GM12878 (cell line): ENCODE measurements around the gene PRDM8. TPM values are rescaled to one million over a fixed set of nuclear protein-coding genes. Genes with fewer than 3 reads are reported as not detected.

Experiments
- ATAC-seq: fragments of 200-7000 bp; cut with Tn5 transposase; 3 replicates; pipeline ENCODE4 v1.9.1; 2020; ENCODE audit warnings: mild to moderate bottlenecking, moderate library complexity
- BruUV-seq: library from RNA; stranded (reverse); fragments of 400-500 nt; replicated peaks from 2 replicates; lab custom pipeline; 2021; lab: Mats Ljungman, UMichigan
- CTCF ChIA-PET: fragments of 300-600 bp; sonication (Branson Sonifier 250); formaldehyde crosslinking; extraction: SDS; loops from one replicate; lab custom pipeline; 2021; ENCODE audit warnings: inconsistent platforms; lab: Yijun Ruan, JAX
- POLR2A ChIA-PET: fragments of 350-600 bp; formaldehyde crosslinking; extraction: SDS; loops from one replicate; lab custom pipeline; 2021; ENCODE audit warnings: inconsistent platforms; lab: Charles Lee
- RAD21 ChIA-PET: fragments of 300-600 bp; sonication (Branson Sonifier 250); formaldehyde crosslinking; loops from one replicate; lab custom pipeline; 2023; ENCODE audit warnings: antibody characterized with exemption; ENCODE audit not compliant: unreplicated experiment; lab: Charles Lee
- SMC1A ChIA-PET: fragments of 300-600 bp; sonication (Branson Sonifier 250); formaldehyde crosslinking; loops from one replicate; lab custom pipeline; 2023; ENCODE audit not compliant: unreplicated experiment, uncharacterized antibody; lab: Charles Lee
- DNase-seq: peaks from one replicate; pipeline ENCODE4 v3.0.0-alpha.2; 2011; ENCODE audit warnings: low read depth, low spot score
- FAIRE-seq: peaks from 3 replicates; lab custom pipeline; 2011; peaks lifted over from hg19 to GRCh38; lab: Jason Lieb, UNC
- H2AFZ ChIP-seq: 2 replicates; pipeline ENCODE4 v1.6.0; 2011; ENCODE audit warnings: low read depth, low read length, control low read depth; ENCODE audit not compliant: control insufficient read depth
- H3K27ac ChIP-seq: 2 replicates; pipeline ENCODE4 v1.5.1; 2011; ENCODE audit warnings: control low read depth; ENCODE audit not compliant: control insufficient read depth, insufficient read depth
- H3K27me3 ChIP-seq, 2 experiments: replicated peaks in 1 of 2; 2 replicates each; pipeline versions ENCODE4 v1.6.0 to v1.6.1; 2011; ENCODE audit warnings: low read length in 1 of 2; ENCODE audit not compliant: control insufficient read depth in 2 of 2, insufficient read depth in 2 of 2
- H3K36me3 ChIP-seq, 2 experiments: 2 replicates each; pipeline ENCODE4 v1.5.1; 2011; ENCODE audit warnings: low read length in 1 of 2; ENCODE audit not compliant: control insufficient read depth in 2 of 2, insufficient read depth in 2 of 2
- H3K4me1 ChIP-seq: 2 replicates; pipeline ENCODE4 v1.6.1; 2011; ENCODE audit warnings: mild to moderate bottlenecking, low read length, moderate library complexity, mixed read lengths; ENCODE audit not compliant: control insufficient read depth, insufficient read depth
- H3K4me2 ChIP-seq: 2 replicates; pipeline ENCODE4 v1.6.0; 2011; ENCODE audit warnings: control low read depth; ENCODE audit not compliant: control insufficient read depth, insufficient read depth
- H3K4me3 ChIP-seq: fragments of 200-600 bp; sonication (generic); 2 replicates; pipeline ENCODE4 v1.5.1; 2016
- H3K79me2 ChIP-seq: 2 replicates; pipeline ENCODE4 v1.6.0; 2011; ENCODE audit warnings: low read length; ENCODE audit not compliant: control insufficient read depth, insufficient read depth
- H3K9ac ChIP-seq: 2 replicates; pipeline ENCODE4 v1.8.0; 2011; ENCODE audit warnings: low read length, control low read depth, mixed read lengths; ENCODE audit not compliant: control insufficient read depth, insufficient read depth
- H3K9me3 ChIP-seq: replicated peaks from 3 replicates; pipeline ENCODE4 v1.5.1; 2011; ENCODE audit warnings: mild to moderate bottlenecking, low read length; ENCODE audit not compliant: control insufficient read depth, insufficient read depth
- H4K20me1 ChIP-seq: 2 replicates; pipeline ENCODE4 v1.6.0; 2011; ENCODE audit not compliant: control insufficient read depth, insufficient read depth
- CHD1 ChIP-seq: IDR thresholded peaks from 2 replicates; pipeline ENCODE4 v1.6.1; 2012; ENCODE audit warnings: low read depth, low read length, improper control_type of control experiment
- CREB1 ChIP-seq: IDR thresholded peaks from 2 replicates; pipeline ENCODE4 v1.6.1; 2012; ENCODE audit warnings: low read depth, mild to moderate bottlenecking, inconsistent platforms
- EED ChIP-seq: sonication (generic); IDR thresholded peaks from 2 replicates; pipeline ENCODE4 v1.6.1; 2016; ENCODE audit warnings: antibody characterized with exemption, low read depth
- HCFC1 ChIP-seq: fragments of 150-350 bp; IDR thresholded peaks from 2 replicates; pipeline ENCODE4 v1.6.1; 2014; ENCODE audit warnings: low read length
- MEF2A ChIP-seq: IDR thresholded peaks from 2 replicates; pipeline ENCODE4 v1.6.1; 2011; ENCODE audit warnings: low read depth, mild to moderate bottlenecking, low read length, moderate library complexity; ENCODE audit not compliant: insufficient read depth
- MXI1 ChIP-seq: fragments of 150-350 bp; IDR thresholded peaks from 2 replicates; pipeline ENCODE4 v1.6.1; 2011; ENCODE audit warnings: low read depth, mild to moderate bottlenecking, inconsistent platforms, low read length, improper control_type of control experiment
- NRF1 ChIP-seq: conservative IDR thresholded peaks from 2 replicates; pipeline ENCODE4 v1.6.1; 2011; ENCODE audit warnings: mild to moderate bottlenecking, low read depth, low read length, improper control_type of control experiment
- POLR2AphosphoS2 ChIP-seq: IDR thresholded peaks from 2 replicates; pipeline ENCODE4 v1.6.1; 2011; ENCODE audit warnings: low read depth, mild to moderate bottlenecking, low read length, improper control_type of control experiment, moderate library complexity
- WRNIP1 ChIP-seq: IDR thresholded peaks from 2 replicates; pipeline ENCODE4 v1.6.1; 2011; ENCODE audit warnings: low read depth, low read length, improper control_type of control experiment, borderline replicate concordance
- WGBS: methylation state at CpG from one replicate; pipeline ENCODE4 v1.1.6; 2016; ENCODE audit warnings: low lambda C conversion rate; ENCODE audit not compliant: insufficient replicate concordance, insufficient coverage; ENCODE audit errors: missing lambda C conversion rate; 5-methylcytosine and 5-hydroxymethylcytosine counted together
- in situ Hi-C: fragments of 300-500 bp; cut with MboI; formaldehyde crosslinking; loops from 9 replicates; pipeline ENCODE4 v1.14.3; 2018; ENCODE audit warnings: mixed read lengths
- intact Hi-C: fragments of 100-400 bp; cut with micrococcal nuclease; formaldehyde crosslinking; loops from one replicate; pipeline ENCODE4 v1.14.2; 2022; ENCODE audit not compliant: unreplicated experiment
- polyA plus RNA-seq, 11 experiments: library from polyadenylated mRNA; depleted of rRNA in 4 of 11; unstranded in 6 of 11; stranded (reverse) in 5 of 11; fragments of >200 nt; fragmentation: Nextera tagmentation in 4 of 11; fragmentation: Illumina TruSeq in 1 of 11; extraction: Ambion mirVana in 4 of 11; extraction: Trizol in 1 of 11; gene quantifications; 1 replicate in 1 of 11; 2 replicates in 10 of 11; pipeline versions ENCODE4 v1.2.1 to v1.2.3, GENCODE V29; 2011 to 2016; ENCODE audit warnings: inconsistent platforms in 2 of 11, missing spikeins in 2 of 11, low read depth in 1 of 11
- total RNA-seq, 4 experiments: library from RNA; depleted of rRNA in 3 of 4; stranded (reverse); fragments of >200 nt in 3 of 4; fragmentation: Illumina TruSeq in 1 of 4; extraction: Trizol in 1 of 4; gene quantifications; 2 replicates each; pipeline versions ENCODE4 v1.2.1 to v1.2.3, GENCODE V29; 2013 to 2021
- TF ChIP-seq, protein P1 (sequence below): fragments of 450-650 bp; IDR thresholded peaks from 2 replicates; pipeline ENCODE4 v1.6.1; 2014; ENCODE audit warnings: mild to moderate bottlenecking
- TF ChIP-seq, protein P2 (sequence below): IDR thresholded peaks from 2 replicates; pipeline ENCODE4 v1.6.1; 2012; ENCODE audit warnings: improper control_type of control experiment, low read depth, low read length; ENCODE audit not compliant: insufficient replicate concordance

PRDM8 gene
- total and polyA plus RNA-seq, 10 of the 15 experiments (the other 5 are each of a cell fraction or from before 2014, with no cell fraction given), result 0.09 to 1.6 (median 0.40) TPM

DNA sequence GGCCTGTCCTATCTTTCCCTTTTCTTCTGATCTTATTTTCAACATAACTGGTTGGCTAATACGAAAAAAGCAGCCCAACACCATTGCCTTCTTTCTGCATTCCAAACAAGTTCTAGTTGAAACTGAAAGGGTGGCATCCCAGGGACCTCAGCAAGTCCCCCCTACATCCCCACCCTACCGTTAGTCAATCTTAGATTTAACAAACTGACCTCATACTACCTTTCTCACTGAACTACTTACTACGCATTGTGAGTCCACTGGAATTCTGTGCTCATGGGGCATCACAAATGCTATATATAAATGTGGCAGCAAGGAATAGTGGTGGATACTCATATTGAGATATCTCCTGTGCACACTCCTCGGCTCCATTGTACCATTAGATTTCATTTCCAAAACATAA is 36.1 kb downstream of the PRDM8 start:
- DNase-seq (no peak), FAIRE-seq (no peak), ATAC-seq (no peak)
- ChIA-PET CTCF (interaction anchor here (1.2 to 1.9 kb wide), 3 partner anchors 13 to 38 kb away, joined by 4 to 12 read pairs (median 4); no protein-coding TSS in a partner anchor), RAD21 (interaction anchor here (0.6 to 1.7 kb wide), 2 partner anchors 13 to 421 kb away, joined by 5 read pairs; no protein-coding TSS in a partner anchor), POLR2A (no interaction called here), SMC1A (interaction anchor here (0.9 kb wide), 1 partner anchor 36 kb away, joined by 3 read pairs; no protein-coding TSS in a partner anchor)
- Histone ChIP-seq H3K36me3 (no peaks in the 10 kb centered on the region), H4K20me1 (no peaks in the 10 kb centered on the region), H3K4me3 (no peak overlapping the region), H3K4me1 (peaks cover 21% of the 10 kb centered on the region), H3K9me3 (no peaks in the 10 kb centered on the region; the same call in 2 of the 3 replicates), H3K27me3 (no peaks in the 10 kb centered on the region), H3K79me2 (no peaks in the 10 kb centered on the region), H3K27ac (no peak overlapping the region), H2AFZ (no peak overlapping the region), H3K9ac (no peak overlapping the region), H3K4me2 (no peak overlapping the region)
- TF ChIP-seq MEF2A (no peak), EED (no peak), CHD1 (no peak), NRF1 (no peak), WRNIP1 (no peak)
- TF ChIP-seq, protein P1, sequence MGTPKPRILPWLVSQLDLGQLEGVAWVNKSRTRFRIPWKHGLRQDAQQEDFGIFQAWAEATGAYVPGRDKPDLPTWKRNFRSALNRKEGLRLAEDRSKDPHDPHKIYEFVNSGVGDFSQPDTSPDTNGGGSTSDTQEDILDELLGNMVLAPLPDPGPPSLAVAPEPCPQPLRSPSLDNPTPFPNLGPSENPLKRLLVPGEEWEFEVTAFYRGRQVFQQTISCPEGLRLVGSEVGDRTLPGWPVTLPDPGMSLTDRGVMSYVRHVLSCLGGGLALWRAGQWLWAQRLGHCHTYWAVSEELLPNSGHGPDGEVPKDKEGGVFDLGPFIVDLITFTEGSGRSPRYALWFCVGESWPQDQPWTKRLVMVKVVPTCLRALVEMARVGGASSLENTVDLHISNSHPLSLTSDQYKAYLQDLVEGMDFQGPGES, result no peak
- no TSS peak for BruUV-seq
- in situ Hi-C loops, result no loop called here
- intact Hi-C loops, result no loop called here
- 37% methylated on average over 4 of the region's 4 CpGs for WGBS

DNA sequence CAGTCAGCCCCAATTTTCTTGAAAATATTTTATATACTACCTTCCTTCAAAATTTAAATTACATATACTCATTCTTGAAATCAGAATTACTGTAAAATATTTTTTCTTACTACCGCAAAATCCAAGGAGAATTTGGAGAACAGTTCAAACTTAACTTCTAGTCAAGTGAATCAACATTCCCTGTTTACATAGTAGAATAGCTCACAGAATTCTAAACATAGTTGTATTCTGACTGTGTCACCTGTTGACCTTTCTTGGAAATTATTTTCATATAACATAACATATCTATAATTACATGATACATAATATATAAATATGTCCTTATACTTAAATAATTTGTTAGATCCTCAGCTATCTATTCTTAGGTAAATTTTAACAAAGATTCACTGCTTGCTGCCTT is 38.1 kb downstream of the PRDM8 start:
- Histone ChIP-seq H3K4me1 (peaks cover 3% of the 10 kb centered on the region; the same call in 1 of the 2 replicates), H3K9me3 (no peaks in the 10 kb centered on the region; the same call in 2 of the 3 replicates), H3K4me2 (no peak overlapping the region), H3K9ac (no peak overlapping the region), H3K4me3 (no peak overlapping the region), H3K27ac (no peak overlapping the region), H3K36me3 (no peaks in the 10 kb centered on the region), H4K20me1 (no peaks in the 10 kb centered on the region), H2AFZ (no peak overlapping the region), H3K79me2 (no peaks in the 10 kb centered on the region), H3K27me3 (no peaks in the 10 kb centered on the region)
- in situ Hi-C loops (no loop called here), intact Hi-C loops (no loop called here)
- ChIA-PET RAD21 (no interaction called here), SMC1A (interaction anchor here (0.6 to 2.4 kb wide), 3 partner anchors 13 to 30 kb away, joined by 3 to 6 read pairs (median 3); no protein-coding TSS in a partner anchor), CTCF (interaction anchor here (1.1 kb wide), 1 partner anchor 15 kb away, joined by 4 read pairs; no protein-coding TSS in a partner anchor), POLR2A (no interaction called here)
- FAIRE-seq, result no peak
- DNase-seq, result no peak
- ATAC-seq, result no peak
- 86% methylated on average over 1 of the region's 1 CpG for WGBS
- no TSS peak for BruUV-seq
- TF ChIP-seq HCFC1 (no peak), POLR2AphosphoS2 (no peak), CREB1 (no peak), MXI1 (no peak)
- TF ChIP-seq, protein P2, sequence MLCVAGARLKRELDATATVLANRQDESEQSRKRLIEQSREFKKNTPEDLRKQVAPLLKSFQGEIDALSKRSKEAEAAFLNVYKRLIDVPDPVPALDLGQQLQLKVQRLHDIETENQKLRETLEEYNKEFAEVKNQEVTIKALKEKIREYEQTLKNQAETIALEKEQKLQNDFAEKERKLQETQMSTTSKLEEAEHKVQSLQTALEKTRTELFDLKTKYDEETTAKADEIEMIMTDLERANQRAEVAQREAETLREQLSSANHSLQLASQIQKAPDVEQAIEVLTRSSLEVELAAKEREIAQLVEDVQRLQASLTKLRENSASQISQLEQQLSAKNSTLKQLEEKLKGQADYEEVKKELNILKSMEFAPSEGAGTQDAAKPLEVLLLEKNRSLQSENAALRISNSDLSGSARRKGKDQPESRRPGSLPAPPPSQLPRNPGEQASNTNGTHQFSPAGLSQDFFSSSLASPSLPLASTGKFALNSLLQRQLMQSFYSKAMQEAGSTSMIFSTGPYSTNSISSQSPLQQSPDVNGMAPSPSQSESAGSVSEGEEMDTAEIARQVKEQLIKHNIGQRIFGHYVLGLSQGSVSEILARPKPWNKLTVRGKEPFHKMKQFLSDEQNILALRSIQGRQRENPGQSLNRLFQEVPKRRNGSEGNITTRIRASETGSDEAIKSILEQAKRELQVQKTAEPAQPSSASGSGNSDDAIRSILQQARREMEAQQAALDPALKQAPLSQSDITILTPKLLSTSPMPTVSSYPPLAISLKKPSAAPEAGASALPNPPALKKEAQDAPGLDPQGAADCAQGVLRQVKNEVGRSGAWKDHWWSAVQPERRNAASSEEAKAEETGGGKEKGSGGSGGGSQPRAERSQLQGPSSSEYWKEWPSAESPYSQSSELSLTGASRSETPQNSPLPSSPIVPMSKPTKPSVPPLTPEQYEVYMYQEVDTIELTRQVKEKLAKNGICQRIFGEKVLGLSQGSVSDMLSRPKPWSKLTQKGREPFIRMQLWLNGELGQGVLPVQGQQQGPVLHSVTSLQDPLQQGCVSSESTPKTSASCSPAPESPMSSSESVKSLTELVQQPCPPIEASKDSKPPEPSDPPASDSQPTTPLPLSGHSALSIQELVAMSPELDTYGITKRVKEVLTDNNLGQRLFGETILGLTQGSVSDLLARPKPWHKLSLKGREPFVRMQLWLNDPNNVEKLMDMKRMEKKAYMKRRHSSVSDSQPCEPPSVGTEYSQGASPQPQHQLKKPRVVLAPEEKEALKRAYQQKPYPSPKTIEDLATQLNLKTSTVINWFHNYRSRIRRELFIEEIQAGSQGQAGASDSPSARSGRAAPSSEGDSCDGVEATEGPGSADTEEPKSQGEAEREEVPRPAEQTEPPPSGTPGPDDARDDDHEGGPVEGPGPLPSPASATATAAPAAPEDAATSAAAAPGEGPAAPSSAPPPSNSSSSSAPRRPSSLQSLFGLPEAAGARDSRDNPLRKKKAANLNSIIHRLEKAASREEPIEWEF, result no peak
